ENCODE measurements around the gene SLC16A7.
A peak's percentile ranks its signal among the peaks of the same experiment; 100 is the strongest.
"Not testable (repeated sequence)": the region's sequence is repeated elsewhere in the genome, so short reads cannot be mapped to it uniquely, and the experiment has no call there.

The SLC16A7 gene, protein sequence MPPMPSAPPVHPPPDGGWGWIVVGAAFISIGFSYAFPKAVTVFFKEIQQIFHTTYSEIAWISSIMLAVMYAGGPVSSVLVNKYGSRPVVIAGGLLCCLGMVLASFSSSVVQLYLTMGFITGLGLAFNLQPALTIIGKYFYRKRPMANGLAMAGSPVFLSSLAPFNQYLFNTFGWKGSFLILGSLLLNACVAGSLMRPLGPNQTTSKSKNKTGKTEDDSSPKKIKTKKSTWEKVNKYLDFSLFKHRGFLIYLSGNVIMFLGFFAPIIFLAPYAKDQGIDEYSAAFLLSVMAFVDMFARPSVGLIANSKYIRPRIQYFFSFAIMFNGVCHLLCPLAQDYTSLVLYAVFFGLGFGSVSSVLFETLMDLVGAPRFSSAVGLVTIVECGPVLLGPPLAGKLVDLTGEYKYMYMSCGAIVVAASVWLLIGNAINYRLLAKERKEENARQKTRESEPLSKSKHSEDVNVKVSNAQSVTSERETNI

DNA sequence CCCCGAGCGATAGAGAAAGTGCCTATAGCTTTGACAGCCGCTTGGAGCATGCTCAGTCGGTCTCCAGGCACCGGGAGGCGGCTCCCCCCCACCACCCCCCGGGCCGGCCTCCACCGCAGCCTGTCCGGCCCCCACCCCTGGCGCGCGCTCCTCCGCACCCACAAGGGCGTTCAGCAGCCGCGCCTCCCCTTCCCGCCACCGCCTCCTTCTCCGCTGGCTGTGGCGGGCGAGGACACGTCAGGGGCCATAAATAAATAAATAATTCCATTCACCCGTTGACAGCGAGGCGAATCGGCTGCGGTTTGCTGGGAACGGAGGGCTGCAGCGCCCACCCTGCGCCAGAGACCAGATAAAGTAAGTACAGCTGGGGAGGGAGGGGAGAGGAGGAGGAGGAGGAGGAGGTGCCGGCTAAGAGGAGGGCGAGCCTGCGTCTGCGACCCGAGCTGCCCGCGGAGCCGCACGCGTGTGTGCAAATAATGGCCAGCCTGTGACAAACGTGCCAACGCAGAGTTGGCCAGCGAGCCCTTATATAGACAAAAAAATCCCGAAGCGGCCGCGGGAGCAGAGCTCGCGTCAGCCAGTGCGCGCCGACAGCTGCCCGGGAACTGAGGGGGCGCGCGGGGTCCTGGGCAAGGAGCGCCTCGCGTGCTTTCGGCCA lies at the start of gene SLC16A7:
Gene SLC16A7, plus strand, starts transcription at position 147 of the 658 bp plus-strand sequence. CDS start 108,773 bp downstream, outside the sequence.
- DNase-seq (ENCODE audit: low read depth in 3 of 3) = peak; percentile 71 to 79 (median 77)

DNA sequence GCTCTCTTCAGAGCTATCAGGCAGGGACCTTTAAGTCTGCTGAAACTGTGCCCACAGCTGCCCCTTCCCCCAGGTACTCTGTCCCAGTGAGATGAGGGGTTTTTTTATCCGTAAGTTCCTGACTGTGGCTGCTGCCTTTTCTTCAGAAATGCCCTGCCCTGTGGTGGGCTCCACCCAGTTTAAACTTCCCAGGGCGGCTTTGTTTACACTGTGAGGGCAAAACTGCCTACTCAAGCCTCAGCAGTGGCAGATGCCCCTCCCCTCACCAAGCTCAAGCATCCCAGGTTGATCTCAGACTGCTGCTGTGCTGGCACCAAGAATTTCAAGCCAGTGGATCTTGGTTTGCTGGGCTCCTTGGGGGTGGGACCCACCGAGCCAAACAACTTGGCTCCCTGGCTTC lies 46.9 kb upstream of the SLC16A7 start:
- DNase-seq (ENCODE audit: low read depth in 3 of 3) = no peak

DNA sequence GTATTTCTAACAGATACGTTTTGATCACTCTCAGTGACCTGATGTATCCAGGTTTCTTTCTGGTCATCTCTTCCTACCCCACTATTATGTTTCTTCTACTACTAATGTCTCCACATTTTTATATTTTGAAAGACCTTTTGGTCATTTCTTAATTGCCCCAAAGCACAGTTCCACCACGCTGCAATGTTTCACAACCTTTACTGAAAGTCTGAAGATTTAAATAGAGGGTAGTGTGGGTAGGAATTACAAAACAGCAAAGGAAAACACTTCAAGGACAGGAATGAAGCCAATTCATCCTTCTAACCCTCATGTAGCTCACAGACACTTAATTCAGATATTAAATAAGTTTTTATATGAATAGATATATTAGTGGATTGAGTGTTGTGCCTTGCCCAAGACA lies 36.1 kb upstream of the SLC16A7 start:
- no peak for DNase-seq (ENCODE audit: low read depth in 3 of 3)

DNA sequence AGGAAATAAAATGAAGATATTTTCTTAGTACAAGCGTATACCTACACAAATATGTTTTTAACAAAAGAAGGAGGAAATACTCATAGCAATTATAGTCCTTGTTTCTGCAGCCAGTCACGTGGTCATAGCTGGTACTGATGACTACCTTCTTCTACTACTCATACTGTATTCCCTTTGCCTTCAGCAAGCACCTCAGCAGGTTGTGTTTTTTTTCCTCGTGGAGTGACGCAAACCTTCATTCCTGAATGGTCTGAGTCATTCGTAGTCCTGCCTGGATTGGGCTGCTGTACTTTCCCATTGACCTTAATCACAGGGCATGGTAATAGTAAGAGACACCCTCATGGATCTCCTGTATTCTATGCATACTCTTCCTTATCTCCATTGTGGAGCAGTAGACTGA lies 25.7 kb upstream of the SLC16A7 start:
- DNase-seq (ENCODE audit: low read depth in 3 of 3) = no peak

DNA sequence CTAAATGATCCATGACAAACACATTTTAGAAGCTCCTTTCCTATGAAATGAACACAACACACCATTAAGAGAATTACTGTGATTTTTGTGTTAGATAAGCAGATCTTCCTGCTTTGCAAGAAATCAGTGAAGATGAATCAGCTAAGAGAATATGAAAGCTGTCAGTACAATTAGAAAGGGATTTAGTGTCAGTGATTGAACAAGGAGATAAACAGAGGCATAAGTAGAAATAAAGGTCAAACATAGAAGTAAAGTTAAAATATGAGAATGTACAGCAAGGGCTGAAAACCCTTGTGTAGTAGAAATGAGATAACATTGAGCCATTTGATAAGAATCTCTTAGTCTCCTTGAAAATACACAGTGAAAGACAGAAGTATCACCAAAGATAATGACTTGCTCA lies 21.4 kb upstream of the SLC16A7 start:
- DNase-seq (ENCODE audit: low read depth in 3 of 3) = no peak

DNA sequence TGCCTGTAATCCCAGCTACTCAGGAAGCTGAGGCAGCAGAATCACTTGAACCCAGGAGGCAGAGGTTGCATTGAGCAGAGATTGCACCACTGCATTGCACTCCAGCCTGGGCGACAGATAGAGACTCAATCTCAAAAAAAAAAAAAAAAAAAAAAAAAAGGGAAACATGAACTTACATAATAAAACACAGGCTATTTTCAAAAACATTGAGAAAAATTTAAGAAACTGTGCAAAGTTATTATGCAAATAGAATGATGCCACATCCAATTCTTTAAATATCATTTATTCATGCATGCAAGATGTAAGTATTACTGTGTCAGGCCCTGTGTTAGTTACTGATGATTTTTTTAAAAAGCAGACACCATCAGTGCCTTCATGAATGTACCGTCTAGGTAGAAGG lies 20.0 kb upstream of the SLC16A7 start:
- DNase-seq (ENCODE audit: low read depth in 3 of 3) = no peak

DNA sequence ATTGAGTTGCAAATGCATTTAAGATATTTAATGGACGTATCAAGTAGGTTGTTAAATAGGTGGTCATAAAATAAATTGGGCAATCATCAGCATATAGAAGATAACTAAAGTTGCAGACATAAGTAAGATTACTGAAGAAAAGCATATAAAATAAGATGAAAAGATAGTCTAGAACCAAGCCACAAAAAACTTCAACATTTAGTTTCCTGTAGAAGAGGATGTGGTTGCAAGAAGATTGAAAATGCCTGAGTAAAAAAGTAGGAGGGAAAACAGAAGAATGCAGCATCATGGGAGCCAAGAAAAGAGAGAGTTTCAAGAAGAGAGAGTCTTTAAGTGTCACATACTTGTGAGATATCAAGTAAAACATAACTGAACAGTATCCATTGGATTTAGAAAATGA lies 17.6 kb upstream of the SLC16A7 start:
- no peak for DNase-seq (ENCODE audit: low read depth in 3 of 3)

DNA sequence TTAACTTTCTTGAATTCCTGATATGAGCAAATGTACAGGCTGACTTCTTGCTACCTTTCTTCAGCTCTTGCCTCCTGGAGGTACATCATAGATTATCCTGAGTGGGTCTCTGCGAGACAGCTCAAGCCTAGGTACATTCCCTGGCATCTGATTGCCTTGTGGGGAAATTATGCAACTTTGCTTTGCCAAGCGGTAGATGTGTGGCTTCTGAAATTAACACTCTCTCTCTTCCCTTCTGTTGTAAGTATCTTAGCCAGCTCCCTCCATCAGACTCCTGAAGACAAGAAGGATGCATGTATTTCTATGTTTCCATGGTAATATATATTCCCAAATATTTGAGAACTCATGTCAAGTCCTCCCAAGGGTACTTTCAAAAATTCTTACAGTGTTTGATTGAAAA lies 16.2 kb upstream of the SLC16A7 start:
- DNase-seq (ENCODE audit: low read depth in 3 of 3) = no peak

DNA sequence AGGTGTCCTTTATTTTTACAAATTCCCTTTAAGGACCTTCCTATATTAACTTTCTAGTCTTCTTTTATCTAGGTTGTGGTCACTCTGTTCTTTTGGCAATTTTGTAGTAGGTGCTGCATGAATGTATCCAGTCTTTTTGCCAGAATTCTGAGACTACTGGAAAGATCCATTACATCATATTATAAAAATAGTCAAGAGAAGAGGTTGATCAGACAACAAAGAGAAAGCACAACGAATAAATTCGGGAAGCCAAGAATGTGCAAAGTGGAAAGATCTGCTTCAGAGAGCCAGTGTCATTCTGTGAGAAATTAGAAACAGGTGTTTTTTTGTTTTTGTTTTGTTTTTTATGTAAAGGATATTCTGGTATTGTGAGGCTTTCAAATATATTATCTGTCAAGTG lies 15.8 kb upstream of the SLC16A7 start:
- DNase-seq (ENCODE audit: low read depth in 3 of 3) = no peak

DNA sequence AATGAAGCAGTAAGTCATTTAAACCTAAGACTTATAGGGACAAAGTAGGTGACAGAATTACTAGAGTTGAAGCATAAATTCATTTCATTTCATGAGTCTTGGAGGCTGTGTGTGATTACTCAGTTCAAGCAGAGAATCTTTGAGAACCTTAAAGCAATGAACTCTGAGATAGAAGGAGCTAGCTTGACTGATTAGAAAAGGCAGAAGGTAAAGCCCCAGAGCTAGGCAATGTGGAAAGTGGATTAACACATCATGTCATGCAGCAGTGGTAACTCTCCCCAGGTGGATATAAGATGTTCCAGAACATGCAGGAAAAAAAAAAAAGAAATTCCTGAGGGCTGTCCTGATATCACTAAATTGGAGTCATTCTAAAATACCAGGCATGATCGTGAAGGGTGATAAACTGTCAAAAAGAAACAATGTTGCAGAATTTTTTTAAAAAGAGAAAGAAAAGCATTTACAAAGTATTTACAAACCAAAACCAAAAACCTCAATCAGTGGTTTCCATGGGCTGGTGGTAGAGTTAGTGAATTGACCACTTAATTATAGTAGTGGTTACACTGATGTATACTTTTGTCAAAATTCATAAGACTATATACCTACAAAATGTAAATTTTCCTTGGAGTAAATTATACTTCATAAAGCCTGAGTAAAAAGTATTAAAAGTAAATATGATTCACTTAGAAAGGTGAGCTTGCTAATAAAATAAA lies 12.7 kb upstream of the SLC16A7 start:
- no peak for DNase-seq (ENCODE audit: low read depth in 3 of 3)

DNA sequence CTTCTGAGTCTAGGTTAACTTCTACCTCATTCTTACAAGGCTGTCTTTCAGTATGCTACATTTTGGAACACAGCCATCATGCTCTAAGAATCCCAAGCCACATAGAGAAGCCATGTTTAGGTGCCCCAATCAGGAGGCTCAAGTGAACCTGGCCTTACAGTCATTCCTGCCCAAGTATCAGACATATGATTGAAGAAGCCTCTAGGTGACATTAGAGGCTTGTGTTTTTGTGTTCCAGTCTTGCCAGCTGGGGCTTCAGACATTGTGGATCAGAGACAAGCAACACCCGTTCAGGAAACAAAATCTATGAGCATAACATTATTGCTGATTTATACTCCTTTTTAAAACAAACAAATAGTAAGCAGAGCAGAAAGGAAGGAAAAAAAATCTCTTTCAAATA lies 8.1 kb upstream of the SLC16A7 start:
- no peak for DNase-seq (ENCODE audit: low read depth in 3 of 3)

DNA sequence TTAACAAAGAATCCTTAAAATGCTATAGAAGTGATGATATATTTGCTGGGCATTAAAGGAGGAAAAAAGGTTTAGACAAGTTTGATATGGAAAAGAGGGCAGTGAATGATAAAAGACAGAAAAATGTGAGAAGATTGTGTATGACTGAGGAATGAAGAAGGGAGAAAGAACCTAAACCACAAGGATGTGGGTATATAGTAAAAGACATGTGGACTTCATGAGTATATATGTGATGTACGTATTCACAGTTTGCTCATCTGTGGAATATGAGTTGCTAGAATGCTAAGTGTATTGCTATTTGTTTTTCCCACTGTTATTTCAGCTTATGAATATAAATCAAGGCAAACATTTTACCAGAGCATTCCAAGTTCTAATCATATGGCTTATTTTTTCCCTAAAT lies 2.1 kb upstream of the SLC16A7 start:
- no peak for DNase-seq (ENCODE audit: low read depth in 3 of 3)

DNA sequence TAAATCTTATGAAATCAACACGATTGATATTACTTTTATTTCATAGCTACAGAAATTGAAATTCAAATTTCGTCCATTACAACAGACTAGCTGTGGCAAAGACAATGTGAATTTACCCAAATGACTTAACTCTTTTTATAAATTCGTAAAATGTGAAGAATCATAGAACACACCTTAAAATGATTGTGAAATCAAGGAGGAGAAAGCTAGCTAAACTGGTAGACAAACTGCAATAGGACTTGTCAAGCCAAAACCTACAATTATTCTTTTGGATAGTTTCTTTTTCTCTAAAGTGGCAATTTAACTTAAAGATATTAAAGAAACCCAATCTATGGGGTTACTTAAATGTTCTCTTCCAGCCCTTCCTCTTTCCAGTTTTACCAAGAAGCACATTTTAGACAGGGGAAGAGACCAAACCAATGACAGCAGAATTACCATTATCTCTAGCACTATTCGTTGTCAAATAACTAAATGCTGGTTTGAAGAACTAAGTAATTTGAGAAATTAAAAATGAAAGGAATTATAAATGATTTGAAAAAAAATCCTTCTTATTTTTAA lies 807 bp upstream of the SLC16A7 start:
- no peak for DNase-seq (ENCODE audit: low read depth in 3 of 3)

DNA sequence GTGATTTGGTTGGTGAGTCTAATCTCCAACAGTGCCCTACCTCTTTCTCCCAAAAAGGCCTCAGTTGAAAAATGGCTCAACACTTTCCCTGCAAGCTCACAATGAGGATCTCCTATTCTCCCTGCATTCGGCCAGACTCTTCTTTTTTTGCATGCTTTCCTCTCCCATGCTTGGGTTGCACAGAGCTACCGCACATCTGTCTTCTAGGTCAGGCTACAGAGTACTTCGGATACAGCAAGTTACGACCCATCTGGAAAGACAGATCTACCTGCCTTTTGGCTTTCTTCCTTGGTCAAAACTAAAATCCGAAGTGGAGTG lies 305 bp upstream of the SLC16A7 start:
- no peak for DNase-seq (ENCODE audit: low read depth in 3 of 3)

DNA sequence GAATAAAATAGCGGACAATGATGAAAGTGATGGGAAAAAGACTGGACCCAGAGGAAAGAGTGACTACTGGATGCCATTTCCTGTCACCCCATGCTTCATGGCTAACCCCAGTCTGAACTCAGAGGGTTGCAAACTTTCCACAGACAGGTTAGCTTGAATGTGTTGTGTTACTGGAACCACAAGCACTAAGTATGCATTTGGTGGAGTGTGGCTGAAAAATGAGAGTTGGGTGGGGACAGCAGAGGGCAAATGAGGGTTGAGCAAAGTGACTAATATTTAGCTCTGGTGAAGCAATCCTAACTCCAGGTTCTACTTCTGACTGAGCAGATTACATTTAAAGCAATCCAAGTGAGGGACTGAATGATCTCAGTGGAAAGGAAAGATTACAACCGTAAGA lies 1.6 kb downstream of the SLC16A7 start:
- DNase-seq (ENCODE audit: low read depth in 3 of 3) = peak; percentile 51 to 70 (median 54)

DNA sequence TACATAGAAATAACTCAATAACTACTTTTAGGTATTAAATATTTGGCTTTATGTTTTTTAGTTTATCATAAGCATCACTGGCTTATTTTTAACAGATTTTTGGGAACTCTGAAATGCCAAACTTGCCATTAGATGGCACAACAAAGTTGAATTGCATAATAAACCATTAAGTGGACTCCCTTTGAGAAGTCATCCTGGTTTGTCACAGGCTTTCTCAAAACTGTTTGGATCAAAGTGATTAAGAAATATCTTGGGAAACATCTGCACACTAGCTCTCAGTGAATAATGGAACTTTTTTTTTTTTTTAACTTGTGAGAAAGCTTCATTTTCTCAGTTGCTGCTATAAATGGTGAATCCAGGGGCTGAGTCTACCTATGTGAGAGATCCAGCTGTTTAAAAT lies 4.3 kb downstream of the SLC16A7 start:
- no peak for DNase-seq (ENCODE audit: low read depth in 3 of 3)

DNA sequence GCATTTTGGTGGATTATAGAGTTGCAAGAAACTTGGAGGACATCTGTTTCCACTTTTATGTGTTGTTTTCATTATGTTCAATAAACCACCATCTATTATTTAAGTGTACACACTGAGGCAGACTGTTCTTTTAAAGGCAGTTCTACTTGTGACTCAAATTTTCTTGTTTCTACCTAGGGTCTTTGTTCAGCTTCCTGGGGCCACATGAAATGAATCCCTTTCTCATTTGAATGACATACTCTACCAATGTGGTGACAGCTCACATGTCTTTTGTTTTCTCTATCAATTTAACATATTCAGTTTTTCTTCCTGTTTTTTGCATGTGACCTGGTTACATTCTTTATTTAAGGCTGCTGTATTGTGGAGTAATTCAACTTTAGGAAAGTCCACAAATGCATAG lies 7.9 kb downstream of the SLC16A7 start:
- no peak for DNase-seq (ENCODE audit: low read depth in 3 of 3)

DNA sequence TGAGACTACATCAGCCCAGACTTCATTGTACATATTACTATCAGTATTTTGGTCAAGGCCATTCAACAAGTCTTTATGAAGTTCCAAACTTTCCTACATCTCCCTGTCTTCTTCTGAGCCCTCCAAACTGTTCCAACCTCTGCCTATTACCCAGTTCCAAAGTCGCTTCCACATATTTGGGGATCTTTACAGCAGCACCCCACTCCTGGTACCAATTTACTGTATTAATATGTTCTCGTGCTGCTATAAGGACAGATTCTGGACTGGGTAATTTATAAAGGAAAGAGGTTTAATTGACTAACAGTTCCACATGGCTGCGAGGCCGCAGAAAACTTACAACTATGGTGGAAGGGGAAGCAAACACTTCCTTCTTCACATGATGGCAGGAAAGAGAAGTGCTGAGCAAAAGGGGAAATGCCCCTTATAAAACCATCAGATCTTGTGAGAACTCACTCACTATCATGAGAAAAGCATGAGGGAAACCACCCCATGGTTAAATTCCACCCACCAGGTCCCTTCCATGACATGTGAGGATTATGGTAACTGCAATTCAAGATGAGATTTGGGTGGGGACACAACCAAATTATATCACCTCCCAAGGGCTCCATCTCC lies 17.1 kb downstream of the SLC16A7 start:
- not testable (repeated sequence) for DNase-seq (ENCODE audit: low read depth in 3 of 3)

DNA sequence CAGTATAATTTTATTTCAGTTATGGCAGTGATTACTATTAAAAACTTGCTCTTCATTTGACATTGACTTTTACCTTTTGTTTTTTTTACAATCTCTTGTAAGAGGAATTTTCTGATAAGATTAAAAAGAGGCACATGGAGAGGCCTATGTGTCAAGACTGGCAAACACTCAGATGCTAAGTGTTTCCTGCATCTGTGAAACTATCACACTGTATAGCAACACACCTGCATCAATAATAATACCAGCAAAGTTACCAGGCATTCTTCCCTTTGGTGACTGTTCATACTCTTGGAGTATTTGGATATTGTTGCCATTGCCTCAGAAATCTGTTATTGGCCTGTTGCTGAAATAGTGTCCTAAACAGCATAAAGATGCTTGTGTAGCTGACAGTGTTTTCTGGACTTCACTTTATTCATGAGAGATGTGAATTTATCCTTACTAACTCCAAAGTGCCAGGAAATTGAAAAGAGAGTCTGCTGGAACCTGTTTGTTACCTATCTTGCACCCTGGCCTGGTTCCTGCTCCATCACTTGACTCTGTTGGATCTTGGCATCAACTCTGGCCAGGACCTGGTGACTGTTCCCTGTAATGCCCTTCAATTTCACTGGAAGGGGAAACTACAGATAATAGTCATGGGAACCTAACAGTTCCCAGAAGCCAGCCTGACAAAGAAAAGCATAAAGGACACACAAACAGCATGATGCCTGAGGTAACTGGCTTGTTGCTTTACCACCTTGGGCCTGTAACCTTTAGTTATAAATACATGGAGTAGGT lies 19.8 kb downstream of the SLC16A7 start:
- DNase-seq (ENCODE audit: low read depth in 3 of 3) = no peak

DNA sequence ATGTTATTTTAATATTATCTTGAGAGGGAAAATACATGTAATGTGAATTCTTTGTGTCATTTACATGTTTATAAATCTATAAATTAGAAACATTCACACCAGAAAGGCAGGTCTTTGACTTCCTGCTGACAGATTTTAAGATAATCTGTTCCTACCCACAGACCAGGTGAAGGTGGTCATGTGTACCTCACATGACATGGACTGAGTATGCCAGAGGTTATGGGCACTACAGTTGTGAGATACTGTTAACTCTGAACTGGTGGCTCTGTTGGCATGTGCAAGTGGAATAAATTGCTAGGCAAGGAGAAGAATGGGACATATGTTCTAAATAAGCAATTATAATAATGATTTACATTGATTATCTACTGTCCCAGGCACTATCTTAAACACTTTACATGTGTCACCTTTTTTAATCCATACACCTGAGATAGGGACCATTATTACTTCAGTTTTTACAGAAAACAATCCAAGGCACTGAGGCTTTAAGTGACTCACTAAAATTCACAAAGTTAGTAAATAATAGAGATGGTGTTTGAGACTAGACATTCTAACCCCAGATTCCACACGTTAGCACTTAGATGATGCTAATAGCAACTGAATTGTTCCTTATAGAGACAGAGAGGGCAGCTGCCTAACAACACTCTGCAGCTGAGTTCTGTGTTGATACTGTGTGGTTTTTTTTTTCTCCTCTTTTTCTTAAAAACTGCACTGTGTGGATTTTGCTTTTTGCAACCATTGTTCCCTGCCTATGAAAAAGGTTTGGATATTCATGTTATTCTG lies 23.8 kb downstream of the SLC16A7 start:
- DNase-seq (ENCODE audit: low read depth in 3 of 3) = no peak

DNA sequence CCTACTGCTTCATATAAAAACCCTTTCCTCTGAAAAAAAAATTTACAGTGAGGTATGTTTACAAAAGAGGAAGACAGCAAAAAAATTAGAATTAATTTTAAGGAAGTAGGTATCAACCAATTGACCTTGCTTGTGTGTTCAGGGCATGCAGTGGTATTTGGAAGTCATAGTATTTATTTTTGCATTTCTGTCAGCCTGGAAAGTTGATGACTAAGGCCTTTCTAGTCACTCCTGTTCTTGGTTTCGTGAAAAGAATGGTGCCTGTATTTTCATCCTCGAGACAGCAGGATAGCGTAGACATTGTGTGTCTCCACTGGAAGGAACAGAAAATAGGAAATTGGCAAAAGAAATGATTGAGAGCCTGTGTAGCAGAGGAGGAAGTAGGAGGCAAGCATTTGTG lies 24.5 kb downstream of the SLC16A7 start:
- DNase-seq (ENCODE audit: low read depth in 3 of 3) = no peak

All from stimulated activated CD4-positive, alpha-beta T cell treated with anti-CD3 and anti-CD28 coated beads, TNF-alpha, amount 100 ng/mL, for 48 hours (primary cell).